ENCODE data around the gene CDC14A.

The CDC14A gene

GRCh38 chr1:100396651-100397050, 44.3 kb downstream of the CDC14A start:
- peaks cover 8% of the 10 kb centered on the region for H3K4me1 ChIP-seq (ENCODE audit: low read depth, poor library complexity, severe bottlenecking)
- H3K27ac ChIP-seq, result no peak overlapping the region
- no peak overlapping the region for H3K9ac ChIP-seq
- no peaks in the 10 kb centered on the region for H3K36me3 ChIP-seq (ENCODE audit: insufficient read depth)
- no peak overlapping the region for H2AFZ ChIP-seq (ENCODE audit: low read depth)
- TF ChIP-seq CTCF (conservative IDR thresholded peaks at IDR 0.05; ENCODE audit: low read depth, low read length), result no peak
- H3K4me3 ChIP-seq (IDR thresholded peaks at IDR 0.05; ENCODE audit: insufficient read depth, low read depth, low read length), result no peak overlapping the region
- H3K4me2 ChIP-seq, result no peak overlapping the region
- no peaks in the 10 kb centered on the region for H4K20me1 ChIP-seq (ENCODE audit: insufficient read depth)
- no peaks in the 10 kb centered on the region for H3K27me3 ChIP-seq (ENCODE audit: insufficient read depth, low read depth)
- H3K79me2 ChIP-seq (ENCODE audit: insufficient read depth, low read depth), result no peaks in the 10 kb centered on the region

GRCh38 chr1:100397681-100398080, 45.4 kb downstream of the CDC14A start:
- H2AFZ ChIP-seq (ENCODE audit: low read depth), result no peak overlapping the region
- H3K4me2 ChIP-seq, result no peak overlapping the region
- no peaks in the 10 kb centered on the region for H3K27me3 ChIP-seq (ENCODE audit: insufficient read depth, low read depth)
- no peaks in the 10 kb centered on the region for H4K20me1 ChIP-seq (ENCODE audit: insufficient read depth)
- H3K9ac ChIP-seq, result no peak overlapping the region
- peaks cover 8% of the 10 kb centered on the region for H3K4me1 ChIP-seq (ENCODE audit: low read depth, poor library complexity, severe bottlenecking)
- no peaks in the 10 kb centered on the region for H3K36me3 ChIP-seq (ENCODE audit: insufficient read depth)
- no peak overlapping the region for H3K4me3 ChIP-seq (IDR thresholded peaks at IDR 0.05; ENCODE audit: insufficient read depth, low read depth, low read length)
- no peak overlapping the region for H3K27ac ChIP-seq
- no peaks in the 10 kb centered on the region for H3K79me2 ChIP-seq (ENCODE audit: insufficient read depth, low read depth)
- no peak for TF ChIP-seq CTCF (conservative IDR thresholded peaks at IDR 0.05; ENCODE audit: low read depth, low read length)

- no peak overlapping the region for H3K4me3 ChIP-seq (IDR thresholded peaks at IDR 0.05; ENCODE audit: insufficient read depth, low read depth, low read length)
- H3K9ac ChIP-seq, result no peak overlapping the region
- H3K36me3 ChIP-seq (ENCODE audit: insufficient read depth), result no peaks in the 10 kb centered on the region
- no peak overlapping the region for H2AFZ ChIP-seq (ENCODE audit: low read depth)
- no peaks in the 10 kb centered on the region for H4K20me1 ChIP-seq (ENCODE audit: insufficient read depth)
- TF ChIP-seq CTCF (conservative IDR thresholded peaks at IDR 0.05; ENCODE audit: low read depth, low read length), result no peak
- H3K4me2 ChIP-seq, result no peak overlapping the region
- H3K27ac ChIP-seq, result no peak overlapping the region
- no peaks in the 10 kb centered on the region for H3K79me2 ChIP-seq (ENCODE audit: insufficient read depth, low read depth)
- peaks cover 8% of the 10 kb centered on the region for H3K4me1 ChIP-seq (ENCODE audit: low read depth, poor library complexity, severe bottlenecking)
- H3K27me3 ChIP-seq (ENCODE audit: insufficient read depth, low read depth), result no peaks in the 10 kb centered on the region
Observed at GRCh38 chr1:100398648-100399047, 46.3 kb downstream of the CDC14A start.

- H3K4me1 ChIP-seq (ENCODE audit: low read depth, poor library complexity, severe bottlenecking), result peaks cover 8% of the 10 kb centered on the region
- H3K9ac ChIP-seq, result no peak overlapping the region
- H3K36me3 ChIP-seq (ENCODE audit: insufficient read depth), result no peaks in the 10 kb centered on the region
- no peak overlapping the region for H3K4me3 ChIP-seq (IDR thresholded peaks at IDR 0.05; ENCODE audit: insufficient read depth, low read depth, low read length)
- H3K27me3 ChIP-seq (ENCODE audit: insufficient read depth, low read depth), result no peaks in the 10 kb centered on the region
- H3K27ac ChIP-seq, result no peak overlapping the region
- no peak for TF ChIP-seq CTCF (conservative IDR thresholded peaks at IDR 0.05; ENCODE audit: low read depth, low read length)
- H3K79me2 ChIP-seq (ENCODE audit: insufficient read depth, low read depth), result no peaks in the 10 kb centered on the region
- H2AFZ ChIP-seq (ENCODE audit: low read depth), result no peak overlapping the region
- H3K4me2 ChIP-seq, result no peak overlapping the region
- H4K20me1 ChIP-seq (ENCODE audit: insufficient read depth), result no peaks in the 10 kb centered on the region
Observed at GRCh38 chr1:100400404-100400803, 48.1 kb downstream of the CDC14A start.
